ENCODE measurements around the gene PCDHA3. TPM values are rescaled to one million over a fixed set of nuclear protein-coding genes. Genes with fewer than 3 reads are reported as not detected.
A peak's percentile ranks its signal among the peaks of the same experiment; 100 is the strongest.

Gene PCDHA3
- total RNA-seq (2012; rRNA removed) (under 0.01 TPM in 2 replicates), polyA plus RNA-seq (2012; rRNA removed) (0.03 and 0.06 TPM in 2 replicates), Bru-seq, nascent RNA (not detected), BruChase-seq, experiment 1, labeled RNA remaining after a 6-hour chase (percentile 17 among the genes with signal in this experiment), BruChase-seq, experiment 2, labeled RNA remaining after a 2-hour chase (percentile 17 among the genes with signal in this experiment)
- polyA plus RNA-seq (2012; cell fraction: cytosol; rRNA removed), result 0.04 and 0.10 TPM in 2 replicates
- polyA plus RNA-seq (2012; cell fraction: nucleus; rRNA removed; ENCODE audit: low replicate concordance), result 0.09 and 0.13 TPM in 2 replicates
- long read RNA-seq, result 0 reads

DNA sequence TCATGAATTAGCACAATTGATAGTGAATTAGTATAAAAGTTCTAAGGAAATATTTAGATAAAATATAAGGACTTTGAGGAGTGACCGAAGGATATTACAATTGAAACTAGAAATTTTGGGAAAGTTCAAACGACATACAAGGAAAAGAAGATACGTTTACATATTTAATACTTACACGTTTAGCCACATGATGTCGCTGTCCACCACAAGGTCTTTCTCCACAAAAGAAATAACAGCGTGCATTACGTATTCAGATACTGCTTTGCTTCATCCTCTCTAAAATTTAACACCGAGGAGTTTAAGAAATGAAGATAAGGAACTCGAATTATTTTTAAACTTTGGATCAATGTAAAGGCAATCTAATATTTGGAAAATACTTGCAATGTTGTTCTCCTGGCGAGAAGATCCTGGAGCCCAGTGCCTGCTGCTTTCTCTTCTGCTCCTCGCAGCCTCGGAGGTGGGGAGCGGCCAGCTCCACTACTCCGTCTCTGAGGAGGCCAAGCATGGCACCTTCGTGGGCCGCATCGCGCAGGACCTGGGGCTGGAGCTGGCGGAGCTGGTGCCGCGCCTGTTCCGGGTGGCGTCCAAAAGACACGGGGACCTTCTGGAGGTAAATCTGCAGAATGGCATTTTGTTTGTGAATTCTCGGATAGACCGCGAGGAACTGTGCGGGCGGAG lies at the start of gene PCDHA3:
Gene PCDHA3 (plus strand): TSS at position 242 of the 678 bp plus-strand sequence.
- ChIA-PET POLR2A (ENCODE audit: unreplicated experiment) (no interaction called here), CTCF (no interaction called here)
- Histone ChIP-seq H3K18ac (ENCODE audit: low read depth, low read length) (no peak within 1 kb of the TSS), H3K14ac (replicated peaks; ENCODE audit: low read depth, low read length) (no peak within 1 kb of the TSS), H3K27me3 (ENCODE audit: control insufficient read depth, insufficient read depth, low read length) (no peaks in the 10 kb centered on the region), H3K4ac (ENCODE audit: low read depth, low read length) (no peak within 1 kb of the TSS), H2BK20ac (ENCODE audit: low read depth, low read length) (no peak within 1 kb of the TSS), H3K4me3 (ENCODE audit: insufficient read depth, low read depth, low read length) (peak within 1 kb of the TSS; percentile 36; the same call in 1 of the 2 replicates), H2BK120ac (ENCODE audit: low read depth, low read length) (no peak within 1 kb of the TSS), H2BK15ac (ENCODE audit: low read depth, low read length) (no peak within 1 kb of the TSS), H3K56ac (ENCODE audit: extremely low read depth, insufficient read depth, low read length) (no peak within 1 kb of the TSS), H4K20me1 (ENCODE audit: insufficient read depth, low read length) (no peaks in the 10 kb centered on the region), H2AFZ (replicated peaks; ENCODE audit: low read length, poor library complexity) (no peak within 1 kb of the TSS), H3K9me3 (ENCODE audit: control insufficient read depth, insufficient read depth, low read length) (peaks cover 26% of the 10 kb centered on the region), H3K79me1 (ENCODE audit: low read depth in 1 of 2, low read length in 2 of 2) (no peaks in the 10 kb centered on the region), H3K9ac (ENCODE audit: low read depth, low read length) (no peak within 1 kb of the TSS), H2AK9ac (replicated peaks; ENCODE audit: low read depth, low read length, poor library complexity) (no peak within 1 kb of the TSS), H3K36me3 (ENCODE audit: control insufficient read depth, insufficient read depth, low read length) (no peaks in the 10 kb centered on the region), H3K27ac (ENCODE audit: insufficient read depth, low read length) (no peak within 1 kb of the TSS), H3K4me2 (ENCODE audit: low read depth, low read length) (peak within 1 kb of the TSS; percentile 50), H4K91ac (ENCODE audit: insufficient read depth, low read depth, low read length) (no peak within 1 kb of the TSS), H3K9me1 (ENCODE audit: insufficient read depth, low read length) (no peaks in the 10 kb centered on the region), H4K8ac (ENCODE audit: low read depth in 2 of 2, low read length in 2 of 2) (no peak within 1 kb of the TSS), H4K5ac (ENCODE audit: low read depth, low read length) (no peak within 1 kb of the TSS), H3K23ac (ENCODE audit: low read depth, low read length) (no peak within 1 kb of the TSS), H3K4me1 (ENCODE audit: control insufficient read depth, insufficient read depth, low read length) (no peaks in the 10 kb centered on the region), H2AK5ac (ENCODE audit: low read depth, low read length) (no peak within 1 kb of the TSS), H2BK5ac (ENCODE audit: low read depth, low read length, poor library complexity, severe bottlenecking) (no peak within 1 kb of the TSS)
- ATAC-seq (ENCODE audit: low read depth), result no peak
- in situ Hi-C loops (cut with MboI; ENCODE audit: low sequenced_read_pairs) (no loop called here), intact Hi-C loops (cut with micrococcal nuclease) (no loop called here), dilution Hi-C loops (cut with HindIII; ENCODE audit: low sequenced_read_pairs, unreplicated experiment) (no loop called here)
- no TSS peak for BruUV-seq (replicated peaks)
- no peak for TF ChIP-seq SMC3 (IDR thresholded peaks at IDR 0.05; ENCODE audit: low read depth, low read length)
- TF ChIP-seq, protein P1, sequence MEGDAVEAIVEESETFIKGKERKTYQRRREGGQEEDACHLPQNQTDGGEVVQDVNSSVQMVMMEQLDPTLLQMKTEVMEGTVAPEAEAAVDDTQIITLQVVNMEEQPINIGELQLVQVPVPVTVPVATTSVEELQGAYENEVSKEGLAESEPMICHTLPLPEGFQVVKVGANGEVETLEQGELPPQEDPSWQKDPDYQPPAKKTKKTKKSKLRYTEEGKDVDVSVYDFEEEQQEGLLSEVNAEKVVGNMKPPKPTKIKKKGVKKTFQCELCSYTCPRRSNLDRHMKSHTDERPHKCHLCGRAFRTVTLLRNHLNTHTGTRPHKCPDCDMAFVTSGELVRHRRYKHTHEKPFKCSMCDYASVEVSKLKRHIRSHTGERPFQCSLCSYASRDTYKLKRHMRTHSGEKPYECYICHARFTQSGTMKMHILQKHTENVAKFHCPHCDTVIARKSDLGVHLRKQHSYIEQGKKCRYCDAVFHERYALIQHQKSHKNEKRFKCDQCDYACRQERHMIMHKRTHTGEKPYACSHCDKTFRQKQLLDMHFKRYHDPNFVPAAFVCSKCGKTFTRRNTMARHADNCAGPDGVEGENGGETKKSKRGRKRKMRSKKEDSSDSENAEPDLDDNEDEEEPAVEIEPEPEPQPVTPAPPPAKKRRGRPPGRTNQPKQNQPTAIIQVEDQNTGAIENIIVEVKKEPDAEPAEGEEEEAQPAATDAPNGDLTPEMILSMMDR (conservative IDR thresholded peaks at IDR 0.05; ENCODE audit: low read depth, low read length), result peak; percentile 30
- peak; percentile 1 for DNase-seq
- WGBS, 2 experiments (ENCODE audit: extremely low coverage in 2 of 2, insufficient read length in 1 of 2), result 30% methylated on average over 6 of the region's 29 CpGs; no CpG with 5 or more reads in 1 of the 2 experiments

All from IMR-90 (cell line).